ENCODE measurements around the gene CNP.

CNP gene

DNA sequence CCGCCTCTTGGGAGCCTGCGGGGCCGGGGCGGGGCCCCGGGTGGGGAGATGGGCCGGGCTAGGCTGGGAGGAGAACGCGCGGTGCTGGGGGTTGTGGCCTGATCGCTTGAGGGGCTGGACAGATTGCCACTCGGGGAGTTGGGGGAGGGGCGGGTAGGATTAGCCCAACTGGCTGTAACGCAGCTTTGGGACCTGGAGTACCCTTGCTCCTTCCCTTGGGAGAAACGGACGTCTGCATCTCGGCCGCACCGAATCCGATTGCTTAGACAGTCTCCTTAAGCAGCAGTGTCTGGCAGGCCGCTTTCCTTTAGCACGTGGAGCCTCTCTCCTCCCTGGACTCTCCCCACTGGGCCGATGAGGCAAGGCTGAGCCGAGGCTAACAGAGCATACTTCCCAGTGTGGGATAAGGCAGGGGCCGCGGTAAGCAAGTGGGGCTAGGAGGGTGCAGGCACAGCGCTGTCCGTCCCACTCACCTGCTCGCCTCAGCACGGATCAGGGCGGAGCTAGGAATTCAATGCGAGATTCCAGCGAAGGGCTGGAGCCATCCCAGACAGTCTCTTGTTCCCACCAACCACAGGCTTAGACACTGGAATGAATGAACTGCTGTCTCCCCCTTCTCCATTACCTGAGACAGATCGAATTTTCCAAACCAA lies 47.3 kb upstream of the CNP start:
- TF ChIP-seq EP300 (IDR thresholded peaks at IDR 0.05; ENCODE audit: borderline replicate concordance) (no peak), FOXM1 (IDR thresholded peaks at IDR 0.05; ENCODE audit: borderline replicate concordance, low read depth) (no peak), TEAD4 (IDR thresholded peaks at IDR 0.05) (peak; percentile 86), YY1 (IDR thresholded peaks at IDR 0.05; ENCODE audit: low read depth) (0 out of 2 replicates have a peak, but pooled peaks have one; percentile 14), RAD21 (IDR thresholded peaks at IDR 0.05; ENCODE audit: low read depth) (no peak), EGR1 (IDR thresholded peaks at IDR 0.05) (no peak), CREB1 (IDR thresholded peaks at IDR 0.05; ENCODE audit: low read depth) (no peak), USF1 (IDR thresholded peaks at IDR 0.05) (no peak)
- TF ChIP-seq, protein P1, sequence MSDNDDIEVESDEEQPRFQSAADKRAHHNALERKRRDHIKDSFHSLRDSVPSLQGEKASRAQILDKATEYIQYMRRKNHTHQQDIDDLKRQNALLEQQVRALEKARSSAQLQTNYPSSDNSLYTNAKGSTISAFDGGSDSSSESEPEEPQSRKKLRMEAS (IDR thresholded peaks at IDR 0.05): peak; percentile 86

DNA sequence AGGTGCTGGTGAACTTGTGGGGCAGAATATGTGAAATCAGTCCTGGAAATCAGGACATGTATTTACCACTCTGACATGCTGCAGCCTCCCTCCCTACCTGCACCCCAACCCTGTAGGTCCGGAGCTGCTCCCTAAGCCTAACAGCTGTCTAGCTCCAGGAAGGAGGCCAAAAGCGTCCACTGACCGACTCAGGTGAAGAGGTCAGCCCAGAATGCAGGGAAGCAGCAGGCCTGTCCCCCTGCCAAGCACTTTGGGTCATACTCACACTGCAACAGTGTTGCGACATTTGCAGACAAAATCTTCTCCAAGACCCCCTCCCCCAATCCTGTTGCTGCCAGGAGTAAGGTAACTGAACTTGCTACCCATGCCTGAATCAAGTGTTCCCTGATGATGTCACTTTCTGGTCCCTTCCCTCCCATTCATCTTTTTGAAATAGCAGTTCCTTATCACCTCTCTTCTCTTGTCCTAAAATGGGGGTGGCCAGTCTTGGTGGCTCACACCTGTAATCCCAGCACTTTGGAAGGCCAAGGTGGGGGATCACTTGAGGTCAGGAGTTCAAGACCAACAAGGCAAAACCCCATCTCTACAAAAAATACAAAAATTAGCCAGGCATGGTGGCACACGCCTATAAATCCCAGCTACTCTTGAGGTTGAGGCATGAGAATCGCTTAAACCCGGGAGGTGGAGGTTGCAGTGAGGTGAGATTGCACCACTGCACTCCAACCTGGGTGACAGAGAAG lies 46.6 kb upstream of the CNP start:
- TF ChIP-seq CEBPB (IDR thresholded peaks at IDR 0.05) (peak; percentile 83), ZBTB7A (IDR thresholded peaks at IDR 0.05; ENCODE audit: low read depth) (no peak)

GRCh38 chr17:41920580-41920955 lies 46.0 kb upstream of the CNP start:
- no peak for TF ChIP-seq TCF12 (IDR thresholded peaks at IDR 0.05; ENCODE audit: low read depth)
- TF ChIP-seq, protein P1 (IDR thresholded peaks at IDR 0.05): no peak
- TF ChIP-seq ZBTB7A (IDR thresholded peaks at IDR 0.05; ENCODE audit: low read depth): no peak
- TF ChIP-seq FOXM1 (IDR thresholded peaks at IDR 0.05; ENCODE audit: borderline replicate concordance, low read depth): no peak
- no peak for TF ChIP-seq RAD21 (IDR thresholded peaks at IDR 0.05; ENCODE audit: low read depth)
- TF ChIP-seq EGR1 (IDR thresholded peaks at IDR 0.05): no peak
- TF ChIP-seq TAF1 (IDR thresholded peaks at IDR 0.05; ENCODE audit: low read depth): no peak
- TF ChIP-seq YY1 (IDR thresholded peaks at IDR 0.05; ENCODE audit: low read depth): no peak
- TF ChIP-seq EP300 (IDR thresholded peaks at IDR 0.05; ENCODE audit: borderline replicate concordance): no peak
- no peak for TF ChIP-seq CEBPB (IDR thresholded peaks at IDR 0.05)
- no peak for TF ChIP-seq NFIC (IDR thresholded peaks at IDR 0.05)
- TF ChIP-seq USF1 (IDR thresholded peaks at IDR 0.05): no peak
- TF ChIP-seq CREB1 (IDR thresholded peaks at IDR 0.05; ENCODE audit: low read depth): no peak

GRCh38 chr17:41925991-41926590 lies 40.5 kb upstream of the CNP start:
- TF ChIP-seq FOXM1 (IDR thresholded peaks at IDR 0.05; ENCODE audit: borderline replicate concordance, low read depth) (no peak), NFIC (IDR thresholded peaks at IDR 0.05) (no peak), CEBPB (IDR thresholded peaks at IDR 0.05) (no peak), RAD21 (IDR thresholded peaks at IDR 0.05; ENCODE audit: low read depth) (no peak), TAF1 (IDR thresholded peaks at IDR 0.05; ENCODE audit: low read depth) (no peak), TEAD4 (IDR thresholded peaks at IDR 0.05) (no peak), USF1 (IDR thresholded peaks at IDR 0.05) (no peak), CREB1 (IDR thresholded peaks at IDR 0.05; ENCODE audit: low read depth) (no peak), ZBTB7A (IDR thresholded peaks at IDR 0.05; ENCODE audit: low read depth) (no peak), TCF12 (IDR thresholded peaks at IDR 0.05; ENCODE audit: low read depth) (no peak), YY1 (IDR thresholded peaks at IDR 0.05; ENCODE audit: low read depth) (no peak), EGR1 (IDR thresholded peaks at IDR 0.05) (no peak), REST (IDR thresholded peaks at IDR 0.05; ENCODE audit: low read depth) (no peak), EP300 (IDR thresholded peaks at IDR 0.05; ENCODE audit: borderline replicate concordance) (no peak)
- TF ChIP-seq, protein P1 (IDR thresholded peaks at IDR 0.05): no peak

DNA sequence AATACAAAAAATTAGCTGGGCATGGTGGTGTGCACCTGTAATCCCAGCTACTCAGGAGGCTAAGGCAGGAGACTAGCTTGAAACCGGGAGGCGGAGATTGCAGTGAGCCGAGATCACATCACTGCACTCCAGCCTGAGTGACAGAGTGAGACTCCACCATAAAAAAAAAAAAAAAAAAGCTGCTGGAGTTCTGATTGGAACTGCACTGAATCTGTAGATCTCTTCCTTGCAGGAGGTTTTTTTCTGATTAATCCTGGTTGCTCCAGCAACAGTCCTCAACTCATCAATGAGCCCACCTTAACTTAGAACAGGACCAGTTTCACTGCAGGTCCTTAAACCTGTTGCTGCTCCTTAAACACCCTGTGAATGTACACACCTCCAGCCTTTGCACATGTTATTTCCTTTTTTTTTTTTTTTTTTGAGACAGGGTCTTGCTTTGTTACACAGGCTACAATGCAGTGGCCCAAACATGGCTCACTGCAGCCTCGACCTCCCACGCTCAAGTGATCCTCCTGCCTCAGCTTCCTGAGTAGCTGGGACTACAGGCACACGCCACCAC lies 37.8 kb upstream of the CNP start:
- TF ChIP-seq REST (IDR thresholded peaks at IDR 0.05; ENCODE audit: low read depth) (no peak), YY1 (IDR thresholded peaks at IDR 0.05; ENCODE audit: low read depth) (no peak), FOXM1 (IDR thresholded peaks at IDR 0.05; ENCODE audit: borderline replicate concordance, low read depth) (no peak), TCF12 (IDR thresholded peaks at IDR 0.05; ENCODE audit: low read depth) (no peak), RAD21 (IDR thresholded peaks at IDR 0.05; ENCODE audit: low read depth) (no peak), TAF1 (IDR thresholded peaks at IDR 0.05; ENCODE audit: low read depth) (no peak), EGR1 (IDR thresholded peaks at IDR 0.05) (no peak), EP300 (IDR thresholded peaks at IDR 0.05; ENCODE audit: borderline replicate concordance) (no peak), TEAD4 (IDR thresholded peaks at IDR 0.05) (no peak), USF1 (IDR thresholded peaks at IDR 0.05) (no peak), CEBPB (IDR thresholded peaks at IDR 0.05) (no peak), ZBTB7A (IDR thresholded peaks at IDR 0.05; ENCODE audit: low read depth) (no peak), NFIC (IDR thresholded peaks at IDR 0.05) (no peak), CREB1 (IDR thresholded peaks at IDR 0.05; ENCODE audit: low read depth) (no peak)
- TF ChIP-seq, protein P1 (IDR thresholded peaks at IDR 0.05): no peak
